GM19397 (cell line): Measurements from ENCODE around the gene CHD9.

Experiments used
- ATAC-seq: cut with Tn5 transposase; IDR thresholded peaks from one replicate; pipeline ENCODE4 v1.9.1; 2021; ENCODE audit warnings: mild to moderate bottlenecking, moderate library complexity; ENCODE audit not compliant: unreplicated experiment

CHD9 gene

GRCh38 chr16:53093162-53093744 lies 38.5 kb downstream of the CHD9 start:
- no peak for ATAC-seq

GRCh38 chr16:53094013-53094630 lies 39.3 kb downstream of the CHD9 start:
- peak; percentile 49 for ATAC-seq

GRCh38 chr16:53097190-53097589 lies 42.4 kb downstream of the CHD9 start:
- no peak for ATAC-seq

GRCh38 chr16:53098526-53099317 lies 43.9 kb downstream of the CHD9 start:
- peak; percentile 69 for ATAC-seq

GRCh38 chr16:53099318-53100130 lies 44.7 kb downstream of the CHD9 start:
- peak; percentile 47 for ATAC-seq

GRCh38 chr16:53100131-53100748 lies 45.4 kb downstream of the CHD9 start:
- ATAC-seq: no peak

GRCh38 chr16:53100889-53101288 lies 46.1 kb downstream of the CHD9 start:
- ATAC-seq: no peak

GRCh38 chr16:53103811-53104210 lies 49.0 kb downstream of the CHD9 start:
- ATAC-seq: no peak

- ATAC-seq: no peak
These were observed 50.8 kb downstream of the CHD9 start for GRCh38 chr16:53105565-53105964.

- no peak for ATAC-seq
These were observed 56.4 kb downstream of the CHD9 start for GRCh38 chr16:53111078-53111791.

- no peak for ATAC-seq
These were observed 57.2 kb downstream of the CHD9 start for GRCh38 chr16:53112015-53112414.

- ATAC-seq: no peak
These were observed 60.3 kb downstream of the CHD9 start for GRCh38 chr16:53115047-53115446.

- no peak for ATAC-seq
These were observed 61.0 kb downstream of the CHD9 start for GRCh38 chr16:53115773-53116172.

- no peak for ATAC-seq
These were observed 66.3 kb downstream of the CHD9 start for GRCh38 chr16:53121043-53121620.

GRCh38 chr16:53121661-53122060 lies 66.9 kb downstream of the CHD9 start:
- ATAC-seq: no peak

GRCh38 chr16:53123747-53124146 lies 69.0 kb downstream of the CHD9 start:
- no peak for ATAC-seq

- no peak for ATAC-seq
These were observed 71.6 kb downstream of the CHD9 start for GRCh38 chr16:53126390-53126789.

- no peak for ATAC-seq
These were observed 74.7 kb downstream of the CHD9 start for GRCh38 chr16:53129281-53130158.
